HL-60 (cell line): Measurements from ENCODE around the gene STAG3.
"Not testable (repeated sequence)": the region's sequence is repeated elsewhere in the genome, so short reads cannot be mapped to it uniquely, and the experiment has no call there.

Experiments used
- GABPA ChIP-seq: IDR thresholded peaks from 2 replicates; pipeline ENCODE4 v1.6.1; 2012; ENCODE audit warnings: low read depth
- POLR2AphosphoS5 ChIP-seq: IDR thresholded peaks from 2 replicates; pipeline ENCODE4 v1.6.1; 2012; ENCODE audit warnings: low read depth
- REST ChIP-seq: IDR thresholded peaks from 2 replicates; pipeline ENCODE4 v1.6.1; 2012; ENCODE audit warnings: low read depth; ENCODE audit not compliant: insufficient replicate concordance
- SPI1 ChIP-seq: IDR thresholded peaks from 2 replicates; pipeline ENCODE4 v1.6.1; 2012; ENCODE audit warnings: low read depth, mild to moderate bottlenecking, borderline replicate concordance
- TF ChIP-seq, protein P1 (sequence below): IDR thresholded peaks from one replicate; pipeline ENCODE4 v1.5.1; 2011; ENCODE audit warnings: low read length, control low read depth, inconsistent platforms; ENCODE audit not compliant: insufficient read depth

DNA sequence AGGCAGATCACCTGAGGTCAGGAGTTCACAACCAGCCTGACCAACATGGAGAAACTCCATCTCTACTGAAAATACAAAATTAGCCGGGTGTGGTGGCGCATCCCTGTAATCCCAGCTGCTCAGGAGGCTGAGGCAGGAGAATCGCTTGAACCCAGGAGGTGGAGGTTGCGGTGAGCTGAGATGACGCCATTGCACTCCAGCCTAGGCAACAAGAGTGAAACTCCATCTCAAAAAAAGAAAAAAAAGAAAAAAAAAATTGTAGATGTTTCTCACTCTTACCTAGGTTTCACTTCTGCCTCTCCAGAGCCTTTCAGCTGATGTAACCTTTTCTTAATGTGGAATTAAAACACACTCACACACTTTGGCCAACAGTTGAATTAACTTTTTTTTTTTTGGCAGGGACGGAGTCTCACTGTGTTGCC is 18.2 kb downstream of the STAG3 start:
- TF ChIP-seq, protein P1, sequence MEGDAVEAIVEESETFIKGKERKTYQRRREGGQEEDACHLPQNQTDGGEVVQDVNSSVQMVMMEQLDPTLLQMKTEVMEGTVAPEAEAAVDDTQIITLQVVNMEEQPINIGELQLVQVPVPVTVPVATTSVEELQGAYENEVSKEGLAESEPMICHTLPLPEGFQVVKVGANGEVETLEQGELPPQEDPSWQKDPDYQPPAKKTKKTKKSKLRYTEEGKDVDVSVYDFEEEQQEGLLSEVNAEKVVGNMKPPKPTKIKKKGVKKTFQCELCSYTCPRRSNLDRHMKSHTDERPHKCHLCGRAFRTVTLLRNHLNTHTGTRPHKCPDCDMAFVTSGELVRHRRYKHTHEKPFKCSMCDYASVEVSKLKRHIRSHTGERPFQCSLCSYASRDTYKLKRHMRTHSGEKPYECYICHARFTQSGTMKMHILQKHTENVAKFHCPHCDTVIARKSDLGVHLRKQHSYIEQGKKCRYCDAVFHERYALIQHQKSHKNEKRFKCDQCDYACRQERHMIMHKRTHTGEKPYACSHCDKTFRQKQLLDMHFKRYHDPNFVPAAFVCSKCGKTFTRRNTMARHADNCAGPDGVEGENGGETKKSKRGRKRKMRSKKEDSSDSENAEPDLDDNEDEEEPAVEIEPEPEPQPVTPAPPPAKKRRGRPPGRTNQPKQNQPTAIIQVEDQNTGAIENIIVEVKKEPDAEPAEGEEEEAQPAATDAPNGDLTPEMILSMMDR, result not testable (repeated sequence)
- TF ChIP-seq REST, POLR2AphosphoS5, GABPA, SPI1: not testable (repeated sequence)
